SH-SY5Y (cell line): ENCODE measurements around the gene TJP3.

Experiments used
- GATA2 ChIP-seq: IDR thresholded peaks from 2 replicates; pipeline ENCODE4 v1.6.1; 2011; ENCODE audit warnings: mild to moderate bottlenecking, low read depth, low read length
- GATA3 ChIP-seq: IDR thresholded peaks from 2 replicates; pipeline ENCODE4 v1.6.1; 2011; ENCODE audit warnings: low read depth, mild to moderate bottlenecking, low read length, moderate library complexity

Gene TJP3

GRCh38 chr19:3793799-3794198 lies 85.6 kb downstream of the TJP3 start:
- no peak for TF ChIP-seq GATA3
- no peak for TF ChIP-seq GATA2

GRCh38 chr19:3796358-3796757 lies 88.2 kb downstream of the TJP3 start:
- TF ChIP-seq GATA2, result no peak
- TF ChIP-seq GATA3, result no peak

GRCh38 chr19:3798137-3798536 lies 90.0 kb downstream of the TJP3 start:
- TF ChIP-seq GATA2 (no peak), GATA3 (no peak)
